GM10248 (cell line): ENCODE data around the gene LRRK2.

ENCODE experiments used
- CTCF ChIA-PET: fragments of 300-600 bp; sonication (Branson Sonifier 250); formaldehyde crosslinking; extraction: SDS; loops from one replicate; lab custom pipeline; 2021; ENCODE audit warnings: antibody characterized with exemption; lab: Yijun Ruan, JAX
- POLR2A ChIA-PET: fragments of 350-650 bp; sonication (Branson Sonifier 250); formaldehyde crosslinking; extraction: SDS; loops from one replicate; lab custom pipeline; 2020; ENCODE audit warnings: antibody characterized with exemption; lab: Yijun Ruan, JAX
- DNase-seq: peaks from one replicate; pipeline ENCODE4 v3.0.0; 2012; ENCODE audit errors: extremely low spot score
- CTCF ChIP-seq: IDR thresholded peaks from 2 replicates; pipeline ENCODE4 v1.5.1; 2012; ENCODE audit warnings: mild to moderate bottlenecking, low read depth; ENCODE audit errors: extremely low read depth, missing control alignments, control extremely low read depth

The LRRK2 gene

GRCh38 chr12:40224439-40225291 lies at the start of gene LRRK2:
Gene LRRK2, plus strand, starts transcription at chr12:40224997. Its CDS starts 135 bp downstream, at chr12:40225132.
- ChIA-PET POLR2A (no interaction called here), CTCF (interaction anchor here (0.7 to 1.2 kb wide), 2 partner anchors 10 to 11 kb away, joined by 3 to 4 read pairs; no protein-coding TSS in a partner anchor)
- DNase-seq: peak; percentile 63
- peak; percentile 5 for TF ChIP-seq CTCF

- POLR2A ChIA-PET: no interaction called here
- no peak for TF ChIP-seq CTCF
- no peak for DNase-seq
- CTCF ChIA-PET: interaction anchor here (1.1 kb wide), 1 partner anchor 10 kb away, joined by 3 read pairs; no protein-coding TSS in a partner anchor
These were observed 49.8 kb upstream of the LRRK2 start for GRCh38 chr12:40175045-40175444.

GRCh38 chr12:40175489-40175888 lies 49.3 kb upstream of the LRRK2 start:
- POLR2A ChIA-PET: no interaction called here
- DNase-seq: no peak
- CTCF ChIA-PET: interaction anchor here (1.1 kb wide), 1 partner anchor 10 kb away, joined by 3 read pairs; no protein-coding TSS in a partner anchor
- no peak for TF ChIP-seq CTCF

- ChIA-PET CTCF (no interaction called here), POLR2A (no interaction called here)
- no peak for DNase-seq
- no peak for TF ChIP-seq CTCF
These were observed 46.1 kb upstream of the LRRK2 start for GRCh38 chr12:40178701-40179100.

GRCh38 chr12:40181490-40181889 lies 43.3 kb upstream of the LRRK2 start:
- no peak for TF ChIP-seq CTCF
- CTCF ChIA-PET: no interaction called here
- POLR2A ChIA-PET: no interaction called here

GRCh38 chr12:40183715-40184114 lies 41.1 kb upstream of the LRRK2 start:
- DNase-seq: no peak
- ChIA-PET POLR2A (no interaction called here), CTCF (interaction anchor here (1.0 to 1.2 kb wide), 2 partner anchors 18 to 24 kb away, joined by 3 to 4 read pairs; no protein-coding TSS in a partner anchor)
- TF ChIP-seq CTCF: no peak

More at GRCh38 chr12:40181490-40181889, 43.3 kb upstream of the LRRK2 start:
- DNase-seq: no peak
